Sciatic nerve (tissue), 2 donors: Measurements from ENCODE around the gene FCHSD2. TPM values are rescaled to one million over a fixed set of nuclear protein-coding genes. Genes with fewer than 3 reads are reported as not detected.
"Not testable (repeated sequence)": the region's sequence is repeated elsewhere in the genome, so short reads cannot be mapped to it uniquely, and the experiment has no call there.

Experiments
- ATAC-seq: fragments of 200-7000 bp; cut with Tn5 transposase; one replicate; pipeline ENCODE4 v1.9.1; 2020; ENCODE audit warnings: mild to moderate bottlenecking, moderate library complexity
- DNase-seq: peaks from one replicate; pipeline ENCODE4 v3.0.0-alpha.2; 2020; ENCODE audit warnings: low spot score
- intact Hi-C: fragments of 100-400 bp; cut with DNase I; formaldehyde crosslinking; loops from one replicate; pipeline ENCODE4 v1.14.2; 2022
- total RNA-seq: library from RNA; stranded (reverse); fragmentation: NEBNext Ultra II Directional; extraction: Animal tissue kit (Norgen Biotek cat#: 25700); gene quantifications from one replicate; pipeline ENCODE4 v1.2.1, GENCODE V29; 2021
- donor health status: DM: no; HTN: no; CAD: no.
- donor health status: DM: no; HTN: no; CAD: no.

FCHSD2 gene
- total RNA-seq, 1 donor from 2014 or later = 64.7 TPM

GRCh38 chr11:72827656-72828055 is 314.5 kb downstream of the FCHSD2 start:
- ATAC-seq, intact Hi-C loops, DNase-seq: not testable (repeated sequence)

GRCh38 chr11:72826942-72827480 is 315.1 kb downstream of the FCHSD2 start:
- intact Hi-C loops = no loop called here
- ATAC-seq (no peak), DNase-seq (no peak)

- no peak for ATAC-seq
- intact Hi-C loops = no loop called here
- no peak for DNase-seq
Measured at GRCh38 chr11:72826191-72826941, 315.8 kb downstream of the FCHSD2 start.

- DNase-seq = no peak
- intact Hi-C loops = no loop called here
Measured at GRCh38 chr11:72825661-72826060, 316.5 kb downstream of the FCHSD2 start.

GRCh38 chr11:72824811-72825505 is 317.2 kb downstream of the FCHSD2 start:
- ATAC-seq = no peak
- intact Hi-C loops = no loop called here
- no peak for DNase-seq

More at GRCh38 chr11:72825661-72826060, 316.5 kb downstream of the FCHSD2 start:
- no peak for ATAC-seq

GRCh38 chr11:72824020-72824419 is 318.1 kb downstream of the FCHSD2 start:
- intact Hi-C loops = no loop called here
- DNase-seq (no peak), ATAC-seq (no peak)

- peak; percentile 59 for DNase-seq
- ATAC-seq = no peak
- intact Hi-C loops = no loop called here
Measured at GRCh38 chr11:72823105-72823804, 318.9 kb downstream of the FCHSD2 start.

GRCh38 chr11:72821920-72822799 is 320.0 kb downstream of the FCHSD2 start:
- DNase-seq (peak; percentile 93), ATAC-seq (peak; percentile 86)
- intact Hi-C loops = no loop called here

GRCh38 chr11:72821221-72821919 is 320.7 kb downstream of the FCHSD2 start:
- ATAC-seq (no peak), DNase-seq (peak; percentile 67)
- intact Hi-C loops = no loop called here

GRCh38 chr11:72820439-72821139 is 321.5 kb downstream of the FCHSD2 start:
- DNase-seq (no peak), ATAC-seq (no peak)
- intact Hi-C loops = no loop called here

GRCh38 chr11:72818971-72819370 is 323.1 kb downstream of the FCHSD2 start:
- intact Hi-C loops = no loop called here
- ATAC-seq = no peak
- no peak for DNase-seq

- DNase-seq (no peak), ATAC-seq (no peak)
- intact Hi-C loops = no loop called here
Measured at GRCh38 chr11:72817966-72818365, 324.2 kb downstream of the FCHSD2 start.

GRCh38 chr11:72816404-72816990 is 325.6 kb downstream of the FCHSD2 start:
- ATAC-seq (no peak), DNase-seq (peak; percentile 60)
- intact Hi-C loops = no loop called here

GRCh38 chr11:72815110-72815618 is 327.0 kb downstream of the FCHSD2 start:
- ATAC-seq (no peak), DNase-seq (no peak)
- intact Hi-C loops = no loop called here

GRCh38 chr11:72814286-72815109 is 327.6 kb downstream of the FCHSD2 start, which contains the start of gene ATG16L2:
TSS of gene ATG16L2 (plus strand) at chr11:72814411. CDS start at chr11:72814446, 35 bp downstream.
- DNase-seq = peak; percentile 78
- ATAC-seq = peak; percentile 93
- intact Hi-C loops = no loop called here

GRCh38 chr11:72813740-72814285 is 328.3 kb downstream of the FCHSD2 start:
- peak; percentile 85 for ATAC-seq
- intact Hi-C loops = no loop called here
- DNase-seq = peak; percentile 93
